ENCODE data around the gene PIK3R4.

The PIK3R4 gene

GRCh38 chr3:130741946-130742610, 4.6 kb downstream of the PIK3R4 start:
- DNase-seq (ENCODE audit: low read depth), result no peak

GRCh38 chr3:130739848-130740247, 6.8 kb downstream of the PIK3R4 start:
- no peak for DNase-seq (ENCODE audit: low read depth)

GRCh38 chr3:130738241-130738640, 8.4 kb downstream of the PIK3R4 start:
- DNase-seq (ENCODE audit: low read depth), result no peak

- DNase-seq (ENCODE audit: low read depth), result no peak
Observed at GRCh38 chr3:130737622-130738021, 9.0 kb downstream of the PIK3R4 start.

GRCh38 chr3:130733236-130733875, 13.3 kb downstream of the PIK3R4 start:
- DNase-seq (ENCODE audit: low read depth), result no peak

- no peak for DNase-seq (ENCODE audit: low read depth)
Observed at GRCh38 chr3:130732501-130732900, 14.1 kb downstream of the PIK3R4 start.

GRCh38 chr3:130731817-130732216, 14.8 kb downstream of the PIK3R4 start:
- no peak for DNase-seq (ENCODE audit: low read depth)

- no peak for DNase-seq (ENCODE audit: low read depth)
Observed at GRCh38 chr3:130729154-130729553, 17.5 kb downstream of the PIK3R4 start.

GRCh38 chr3:130728037-130728436, 18.6 kb downstream of the PIK3R4 start:
- no peak for DNase-seq (ENCODE audit: low read depth)

- DNase-seq (ENCODE audit: low read depth), result no peak
Observed at GRCh38 chr3:130725746-130726145, 20.9 kb downstream of the PIK3R4 start.

- DNase-seq (ENCODE audit: low read depth), result no peak
Observed at GRCh38 chr3:130715616-130716015, 31.0 kb downstream of the PIK3R4 start.

GRCh38 chr3:130712718-130713423, 33.8 kb downstream of the PIK3R4 start:
- no peak for DNase-seq (ENCODE audit: low read depth)

GRCh38 chr3:130711565-130712324, 34.9 kb downstream of the PIK3R4 start:
- no peak for DNase-seq (ENCODE audit: low read depth)

GRCh38 chr3:130709671-130710070, 37.0 kb downstream of the PIK3R4 start:
- DNase-seq (ENCODE audit: low read depth), result no peak

- DNase-seq (ENCODE audit: low read depth), result no peak
Observed at GRCh38 chr3:130707902-130708601, 38.6 kb downstream of the PIK3R4 start.

- DNase-seq (ENCODE audit: low read depth), result no peak
Observed at GRCh38 chr3:130705501-130705900, 41.1 kb downstream of the PIK3R4 start.

- no peak for DNase-seq (ENCODE audit: low read depth)
Observed at GRCh38 chr3:130702985-130703384, 43.6 kb downstream of the PIK3R4 start.

GRCh38 chr3:130700541-130700940, 46.1 kb downstream of the PIK3R4 start:
- DNase-seq (ENCODE audit: low read depth), result no peak

- no peak for DNase-seq (ENCODE audit: low read depth)
Observed at GRCh38 chr3:130699765-130700164, 46.9 kb downstream of the PIK3R4 start.

- DNase-seq (ENCODE audit: low read depth), result no peak
Observed at GRCh38 chr3:130693314-130693713, 53.3 kb downstream of the PIK3R4 start.

- DNase-seq (ENCODE audit: low read depth), result no peak
Observed at GRCh38 chr3:130692455-130692854, 54.2 kb downstream of the PIK3R4 start.
